GM20431 (cell line): ENCODE results near the gene ABCG4.
"Not testable (repeated sequence)": the region's sequence is repeated elsewhere in the genome, so short reads cannot be mapped to it uniquely, and the experiment has no call there.

Source experiments
- in situ Hi-C: fragments of 300-500 bp; cut with MseI, MboI; formaldehyde crosslinking; loops from one replicate; pipeline ENCODE4 v1.15.0; 2020; ENCODE audit warnings: low sequenced_read_pairs; ENCODE audit not compliant: unreplicated experiment

ABCG4 gene

DNA sequence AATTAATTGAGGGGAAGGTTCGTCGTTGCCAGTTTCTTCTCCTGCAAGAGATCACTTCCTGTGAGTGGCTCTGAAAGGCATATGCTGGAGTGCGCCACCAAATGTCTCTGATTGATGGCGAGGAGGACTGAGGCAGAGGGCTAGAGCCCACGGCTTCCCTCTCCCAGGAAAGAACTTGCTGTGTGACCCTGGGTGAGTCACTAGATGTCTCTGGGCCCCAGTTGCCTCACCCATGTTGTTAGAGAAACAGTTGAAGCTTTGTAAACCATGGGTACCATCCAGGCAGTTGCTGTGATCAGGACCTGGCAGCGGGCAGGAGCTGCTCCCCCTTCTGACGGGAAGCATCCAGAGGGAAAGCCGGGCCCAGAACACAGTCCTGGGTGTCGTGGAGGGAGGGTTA, 3.2 kb downstream of the ABCG4 start:
- in situ Hi-C loops: no loop called here

DNA sequence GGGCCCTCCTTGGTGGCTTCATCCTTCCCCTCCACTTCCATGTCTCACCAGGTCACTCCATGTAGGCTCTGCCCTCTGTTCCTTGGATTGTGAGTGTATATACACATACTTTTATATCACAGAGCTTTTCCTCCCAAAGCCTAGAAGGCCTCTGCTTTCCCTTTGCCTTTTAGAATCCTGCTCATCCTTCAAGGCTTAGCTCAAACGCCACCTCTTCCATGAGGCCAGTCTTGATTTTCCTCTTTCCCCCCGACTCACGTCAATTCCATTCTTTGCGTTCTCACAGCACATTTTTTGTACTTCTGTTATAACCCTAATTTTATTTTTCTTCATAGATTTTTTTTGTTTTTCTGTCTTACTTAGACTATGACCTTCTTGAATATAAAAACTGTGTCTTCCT, 3.8 kb downstream of the ABCG4 start:
- in situ Hi-C loops: no loop called here

DNA sequence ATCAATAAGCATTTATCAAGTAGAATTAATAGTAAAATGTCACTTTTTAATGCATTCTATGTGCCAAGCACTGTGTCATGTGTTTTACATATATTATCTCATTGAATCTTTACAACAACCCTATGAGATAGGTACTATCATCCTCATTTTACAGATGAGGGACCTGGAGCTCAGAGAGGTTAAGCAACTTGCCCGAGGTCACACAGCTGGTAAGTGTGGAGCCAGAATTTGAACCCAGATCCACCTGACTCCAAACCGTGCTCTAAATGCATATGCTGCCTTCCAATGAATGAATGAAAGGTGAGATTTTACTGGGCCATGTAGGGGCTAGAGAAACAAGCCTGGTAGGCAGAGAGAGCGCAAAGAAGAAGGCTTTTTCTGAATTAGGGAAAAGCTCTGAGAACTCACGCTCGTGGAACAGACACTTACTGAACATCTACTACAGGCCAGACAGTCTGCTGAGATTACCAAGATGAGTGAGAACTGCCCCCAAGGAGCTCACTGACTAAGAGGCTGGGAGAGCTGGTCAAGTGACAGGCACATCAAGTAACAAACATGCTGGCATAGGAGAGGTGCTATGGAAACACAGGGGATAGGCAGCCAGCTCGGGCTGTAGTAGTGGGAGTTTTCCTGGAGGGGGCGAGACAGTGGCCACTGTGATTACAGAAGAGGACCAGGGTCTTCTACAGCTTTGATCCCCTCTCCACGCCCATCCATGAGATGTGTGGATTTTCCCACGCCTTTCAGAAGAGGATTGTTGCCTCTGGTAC, 4.4 kb downstream of the ABCG4 start:
- in situ Hi-C loops: no loop called here

DNA sequence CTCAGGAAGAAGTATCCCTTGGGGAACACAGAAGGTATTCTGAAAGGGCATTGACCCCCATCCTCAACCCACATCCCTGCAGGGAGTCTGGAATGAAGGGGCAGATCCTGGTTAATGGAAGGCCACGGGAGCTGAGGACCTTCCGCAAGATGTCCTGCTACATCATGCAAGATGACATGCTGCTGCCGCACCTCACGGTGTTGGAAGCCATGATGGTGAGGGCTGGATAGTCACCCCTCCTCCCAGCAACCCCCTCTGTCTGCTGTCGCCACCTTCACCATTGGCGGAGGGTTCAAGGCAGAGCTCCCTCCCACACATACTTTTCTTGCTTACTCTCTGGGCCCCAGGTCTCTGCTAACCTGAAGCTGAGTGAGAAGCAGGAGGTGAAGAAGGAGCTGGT, 5.3 kb downstream of the ABCG4 start:
- in situ Hi-C loops: no loop called here

DNA sequence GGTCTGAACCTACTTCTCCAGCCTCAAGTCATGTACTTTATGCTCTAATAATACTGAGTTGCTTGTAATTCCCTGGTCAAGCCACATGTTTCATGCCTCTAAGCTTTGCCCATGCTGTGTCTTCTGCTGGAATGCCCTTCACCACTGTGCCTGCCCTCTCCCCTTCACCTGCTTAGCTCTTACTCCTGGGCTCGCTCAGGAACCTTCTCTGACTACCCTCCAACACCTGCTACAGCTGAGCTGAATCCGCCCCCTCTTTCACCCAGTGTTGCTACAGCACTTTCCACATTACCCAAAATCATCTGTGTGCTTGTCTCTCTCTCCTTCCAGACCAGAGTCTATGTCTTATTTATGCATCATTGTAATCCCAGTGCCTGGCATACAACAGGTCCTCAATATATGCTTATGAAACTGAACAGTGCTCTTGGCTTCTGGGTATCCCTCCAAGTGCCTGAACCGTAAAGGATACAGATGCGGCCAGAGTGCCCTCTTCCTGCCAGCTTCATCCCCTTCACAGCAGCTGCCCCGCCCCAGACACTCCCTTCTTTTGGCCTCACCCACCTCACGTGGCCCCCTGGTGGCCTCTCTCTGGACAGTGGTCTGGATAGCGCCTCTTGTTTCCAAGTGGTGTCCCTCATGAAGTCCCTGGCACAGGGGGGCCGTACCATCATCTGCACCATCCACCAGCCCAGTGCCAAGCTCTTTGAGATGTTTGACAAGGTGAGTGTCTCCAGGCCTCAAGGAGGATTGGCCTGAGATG, 7.1 kb downstream of the ABCG4 start:
- in situ Hi-C loops: no loop called here

DNA sequence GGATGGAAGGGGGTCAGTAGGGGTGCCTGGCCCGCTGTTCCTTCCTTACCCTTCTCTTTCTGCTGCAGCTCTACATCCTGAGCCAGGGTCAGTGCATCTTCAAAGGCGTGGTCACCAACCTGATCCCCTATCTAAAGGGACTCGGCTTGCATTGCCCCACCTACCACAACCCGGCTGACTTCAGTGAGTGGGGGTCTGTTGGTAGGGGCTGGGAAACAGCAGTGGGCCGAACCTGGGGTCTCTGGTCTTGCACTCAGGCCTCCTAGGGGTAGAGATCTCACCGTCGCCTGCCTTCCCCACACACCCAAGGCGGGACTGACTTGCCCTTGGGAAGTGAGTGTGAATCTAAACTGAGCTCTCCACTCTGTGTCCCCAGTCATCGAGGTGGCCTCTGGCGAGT, 7.6 kb downstream of the ABCG4 start:
- in situ Hi-C loops: no loop called here

DNA sequence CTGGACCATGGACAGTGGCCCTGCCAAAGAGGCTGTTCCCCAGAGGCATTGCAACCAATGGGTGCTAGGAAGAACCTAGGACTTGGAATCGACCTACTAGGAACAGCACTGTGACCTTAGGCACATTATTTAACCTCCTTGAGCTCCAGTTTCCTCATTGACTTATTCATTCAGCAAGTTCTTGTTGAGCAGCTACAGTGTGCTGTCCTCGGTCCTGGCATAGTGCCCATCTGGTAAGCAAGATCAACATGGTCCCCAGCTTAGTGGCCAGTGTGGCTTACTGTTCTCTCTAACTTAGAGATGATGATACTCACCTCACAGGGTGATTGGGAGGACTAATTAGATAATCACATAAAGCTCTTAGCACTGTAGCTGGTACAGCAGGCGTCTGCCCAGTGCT, 8.2 kb downstream of the ABCG4 start:
- in situ Hi-C loops: no loop called here

DNA sequence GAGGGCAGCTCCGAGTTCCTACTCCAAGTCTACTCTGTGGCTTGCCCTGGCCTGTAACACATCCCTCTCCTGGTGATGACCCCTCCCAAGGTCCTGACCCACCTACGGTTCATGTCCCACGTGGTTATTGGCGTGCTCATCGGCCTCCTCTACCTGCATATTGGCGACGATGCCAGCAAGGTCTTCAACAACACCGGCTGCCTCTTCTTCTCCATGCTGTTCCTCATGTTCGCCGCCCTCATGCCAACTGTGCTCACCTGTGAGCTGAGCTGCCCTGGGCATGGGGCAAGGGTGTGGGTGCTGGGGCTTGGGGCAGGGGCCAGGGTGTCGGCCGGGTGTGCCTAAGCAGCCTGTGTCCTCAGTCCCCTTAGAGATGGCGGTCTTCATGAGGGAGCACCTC, 9.6 kb downstream of the ABCG4 start:
- in situ Hi-C loops: no loop called here

DNA sequence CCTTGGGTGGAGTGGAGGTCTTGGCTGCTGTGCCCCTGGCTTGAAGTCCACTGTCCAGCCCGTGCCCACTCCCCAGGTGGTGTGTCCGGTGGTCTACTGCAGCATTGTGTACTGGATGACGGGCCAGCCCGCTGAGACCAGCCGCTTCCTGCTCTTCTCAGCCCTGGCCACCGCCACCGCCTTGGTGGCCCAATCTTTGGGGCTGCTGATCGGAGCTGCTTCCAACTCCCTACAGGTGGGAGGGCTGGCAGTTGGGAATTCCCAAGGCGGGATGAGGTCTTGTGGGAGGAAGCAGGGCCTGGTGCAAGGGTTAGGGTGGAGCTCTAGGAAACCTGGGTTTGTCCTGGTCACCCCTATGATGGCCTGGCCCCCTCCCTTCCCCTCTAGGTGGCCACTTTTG, 11.3 kb downstream of the ABCG4 start:
- in situ Hi-C loops: no loop called here

DNA sequence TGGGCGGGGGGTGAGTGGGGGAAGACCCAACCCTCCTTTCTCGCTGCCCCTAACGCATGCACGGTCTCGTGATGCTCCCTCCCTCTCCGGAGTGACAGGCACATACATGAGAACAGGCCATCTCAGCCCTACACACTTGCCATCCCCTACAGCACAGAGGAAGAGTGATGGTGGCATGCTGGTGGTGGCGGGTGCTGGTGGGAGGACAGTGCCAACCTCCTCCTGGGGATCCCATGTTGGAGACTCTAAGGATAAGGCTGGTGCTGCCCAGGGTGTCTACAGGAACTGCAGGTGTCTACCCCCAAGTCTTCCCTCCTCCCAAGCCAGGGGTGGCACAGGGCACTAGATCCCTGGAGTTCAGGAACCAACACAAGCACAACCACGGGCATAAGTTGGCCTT, 13.0 kb downstream of the ABCG4 start:
- in situ Hi-C loops: no loop called here

DNA sequence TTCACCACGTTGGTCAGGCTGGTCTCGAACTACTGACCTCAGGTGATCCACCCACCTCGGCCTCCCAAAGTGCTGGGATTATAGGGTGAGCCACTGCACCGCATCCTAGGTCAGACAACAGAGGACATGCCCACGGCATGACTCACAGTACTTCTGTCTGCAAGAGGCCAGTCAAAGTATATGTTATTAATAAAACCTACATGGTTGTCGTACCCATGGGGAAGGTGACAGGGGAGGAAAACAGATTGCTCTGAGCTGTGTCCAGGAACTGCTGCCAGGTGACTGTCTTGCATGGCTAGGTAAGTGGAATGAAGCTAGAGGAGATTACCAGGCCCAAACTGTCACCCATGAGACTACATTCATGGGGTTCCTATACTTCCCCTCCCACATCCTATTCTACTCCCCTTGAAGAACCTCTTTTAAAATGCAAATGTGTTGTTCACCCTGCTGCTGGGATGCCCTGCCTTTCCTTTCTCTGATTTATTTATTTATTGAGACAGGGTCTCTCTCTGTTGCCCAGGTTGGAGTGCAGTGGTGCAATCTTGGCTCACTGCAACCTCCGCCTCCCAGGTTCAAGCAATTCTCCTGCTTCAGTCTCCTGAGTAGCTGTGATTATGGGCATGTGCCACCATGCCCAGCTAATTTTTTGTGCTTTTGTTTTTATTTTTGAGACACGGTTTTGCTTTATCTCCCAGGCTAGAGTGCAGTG, 17.7 kb downstream of the ABCG4 start:
- in situ Hi-C loops: no loop called here

DNA sequence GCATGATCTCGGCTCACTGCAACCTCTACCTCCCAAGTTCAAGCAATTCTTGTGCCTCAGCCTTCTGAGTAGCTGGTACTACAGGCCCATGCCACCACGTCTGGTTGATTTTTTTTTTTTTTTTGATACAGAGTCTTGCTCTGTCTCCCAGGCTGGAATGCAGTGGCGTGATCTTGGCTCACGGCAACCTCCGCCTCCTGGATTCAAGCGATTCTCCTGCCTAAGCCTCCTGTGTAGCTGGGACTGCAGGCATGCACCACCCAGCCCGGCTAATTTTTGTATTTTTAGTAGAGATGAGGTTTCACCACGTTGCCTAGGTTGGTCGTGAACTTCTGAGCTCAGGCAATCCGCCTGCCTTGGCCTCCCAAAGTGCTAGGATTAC, 18.2 kb downstream of the ABCG4 start:
- in situ Hi-C loops: not testable (repeated sequence)

DNA sequence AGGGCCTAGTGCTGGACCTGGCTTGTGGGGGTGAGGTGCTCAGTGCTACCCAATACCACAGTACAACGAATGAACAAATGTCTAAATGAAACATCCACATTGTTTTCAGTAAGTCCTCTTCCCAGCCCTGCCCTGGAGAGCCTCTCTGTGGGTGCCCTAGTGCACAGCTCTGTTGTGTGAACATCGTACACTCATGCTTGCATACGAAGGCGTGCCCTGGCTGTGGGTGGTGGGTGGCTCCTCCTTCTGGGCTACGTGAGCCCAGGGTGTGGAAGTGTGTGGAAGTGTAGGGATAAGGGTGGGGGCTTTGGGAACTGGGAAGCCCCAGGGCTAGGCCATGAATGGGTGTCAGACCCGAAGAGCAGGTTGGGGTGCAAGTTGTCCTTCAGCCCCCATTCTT, 19.1 kb downstream of the ABCG4 start:
- in situ Hi-C loops: no loop called here

DNA sequence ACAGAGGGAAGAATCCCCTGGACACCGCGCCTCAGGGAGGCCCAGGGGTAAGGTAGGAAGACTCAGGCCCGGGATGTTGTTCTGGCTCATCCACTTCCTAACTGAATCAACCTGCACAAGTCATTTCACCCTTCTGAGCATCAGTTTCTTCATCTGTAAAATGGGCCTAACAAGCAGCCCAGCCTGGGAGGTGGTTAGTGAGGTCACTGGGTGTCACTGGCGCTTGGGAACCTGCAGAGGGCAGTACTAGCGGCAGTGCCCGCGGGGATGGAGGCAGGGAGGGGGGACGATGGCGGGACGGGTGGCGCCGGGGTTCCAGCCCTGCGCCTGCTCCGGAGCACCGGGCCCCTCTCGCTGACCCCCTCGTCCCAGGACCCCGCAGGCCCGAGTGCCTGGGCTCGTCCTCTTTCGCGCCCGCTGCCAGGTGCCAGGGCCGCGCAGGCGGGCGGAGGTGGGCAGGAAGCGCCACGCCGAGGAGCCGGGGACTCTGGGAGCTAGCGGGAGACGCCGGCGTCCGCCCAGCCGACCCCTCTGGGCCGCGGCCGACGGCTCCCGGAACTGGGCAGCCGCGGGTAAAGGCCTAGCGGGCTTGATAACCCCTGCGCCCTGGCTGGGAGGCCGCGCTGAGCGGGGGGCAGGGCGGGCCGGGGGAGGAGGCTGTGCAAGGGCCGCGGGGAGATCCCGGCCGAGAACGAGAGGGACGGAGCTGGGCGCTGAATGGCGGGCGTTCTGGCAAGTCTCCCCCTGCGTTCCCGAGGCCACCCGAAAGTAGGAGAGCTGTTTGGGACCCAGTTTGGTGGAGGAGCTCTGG, 19.8 kb downstream of the ABCG4 start, which contains the start of gene NLRX1:
Gene NLRX1 (plus strand): TSS at position 255 of the 811 bp plus-strand sequence. CDS start 2,679 bp downstream, outside the sequence.
- in situ Hi-C loops: no loop called here

DNA sequence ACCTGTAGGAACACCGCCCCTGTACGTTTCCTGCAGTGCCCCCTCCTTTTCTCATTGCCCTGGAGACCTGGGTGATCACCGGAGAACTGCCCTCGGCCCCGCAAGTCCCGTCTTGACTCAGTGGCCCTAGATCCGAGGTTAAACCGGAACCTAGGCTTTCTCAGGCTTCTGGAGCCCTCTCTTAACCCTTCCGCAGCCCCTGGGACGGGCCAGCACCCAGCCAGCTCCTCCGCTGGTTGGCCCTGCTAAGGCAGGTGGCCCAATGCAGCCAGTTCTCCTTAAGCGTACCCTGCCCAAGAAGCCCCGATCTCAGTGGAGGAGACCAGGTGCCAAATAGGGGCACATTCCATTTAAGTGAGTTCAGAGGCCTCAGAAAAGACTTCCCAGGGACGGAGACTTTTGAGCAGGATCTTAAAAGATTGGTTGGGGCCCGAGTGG, 20.4 kb downstream of the ABCG4 start:
- in situ Hi-C loops: no loop called here

DNA sequence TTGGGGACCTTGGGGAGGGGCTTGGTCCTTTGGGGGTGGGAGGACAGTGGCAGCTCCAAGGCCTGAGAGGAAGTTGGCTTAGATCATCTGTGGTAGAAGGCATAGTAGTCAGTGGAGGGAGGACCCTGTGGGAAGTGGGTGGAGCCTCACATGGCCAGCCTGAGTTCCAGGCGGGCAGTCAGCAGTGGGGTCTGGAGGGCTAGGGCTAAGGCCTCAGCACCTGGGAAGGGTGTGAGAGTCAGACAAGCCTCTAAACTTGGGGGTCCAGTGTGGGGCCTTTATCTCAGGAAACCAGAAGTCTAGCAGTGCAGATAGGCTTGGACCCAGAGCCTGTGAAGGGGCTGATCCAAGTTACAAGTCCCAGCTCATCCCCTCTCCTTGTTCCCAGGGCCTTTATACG, 23.7 kb downstream of the ABCG4 start:
- in situ Hi-C loops: no loop called here

DNA sequence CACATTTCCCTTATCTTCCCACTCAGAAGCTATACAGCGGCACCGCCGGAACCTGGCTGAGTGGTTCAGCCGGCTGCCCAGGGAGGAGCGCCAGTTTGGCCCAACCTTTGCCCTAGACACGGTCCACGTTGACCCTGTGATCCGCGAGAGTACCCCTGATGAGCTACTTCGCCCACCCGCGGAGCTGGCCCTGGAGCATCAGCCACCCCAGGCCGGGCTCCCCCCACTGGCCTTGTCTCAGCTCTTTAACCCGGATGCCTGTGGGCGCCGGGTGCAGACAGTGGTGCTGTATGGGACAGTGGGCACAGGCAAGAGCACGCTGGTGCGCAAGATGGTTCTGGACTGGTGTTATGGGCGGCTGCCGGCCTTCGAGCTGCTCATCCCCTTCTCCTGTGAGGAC, 24.6 kb downstream of the ABCG4 start:
- in situ Hi-C loops: no loop called here

DNA sequence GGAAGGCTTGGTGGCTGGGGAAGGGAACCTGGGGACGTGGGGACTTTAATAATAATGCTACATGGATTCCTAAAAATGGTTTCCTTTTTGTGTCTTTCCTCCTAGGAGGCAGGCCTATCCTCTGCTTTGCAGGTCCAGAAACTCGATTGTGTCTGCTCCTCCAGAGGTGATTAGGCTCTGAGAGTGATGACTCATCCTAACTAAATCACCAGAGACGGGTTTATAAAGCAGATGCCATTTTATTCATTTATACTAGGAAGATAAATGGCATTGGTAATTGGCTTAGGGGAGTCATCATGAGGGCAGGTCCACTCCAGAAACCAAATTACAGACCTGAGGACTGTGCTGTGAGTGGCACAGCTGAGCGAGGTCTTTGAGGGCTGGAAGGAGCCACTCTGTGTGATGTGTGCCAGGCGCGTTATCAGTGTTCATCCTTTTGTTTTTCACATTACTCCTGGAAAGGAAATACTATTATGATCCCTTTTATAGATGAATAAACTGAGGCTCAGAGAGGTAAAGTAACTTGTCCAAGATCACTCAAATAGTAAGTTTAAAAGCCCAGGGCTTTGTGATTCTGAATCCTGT, 26.7 kb downstream of the ABCG4 start:
- in situ Hi-C loops: no loop called here

DNA sequence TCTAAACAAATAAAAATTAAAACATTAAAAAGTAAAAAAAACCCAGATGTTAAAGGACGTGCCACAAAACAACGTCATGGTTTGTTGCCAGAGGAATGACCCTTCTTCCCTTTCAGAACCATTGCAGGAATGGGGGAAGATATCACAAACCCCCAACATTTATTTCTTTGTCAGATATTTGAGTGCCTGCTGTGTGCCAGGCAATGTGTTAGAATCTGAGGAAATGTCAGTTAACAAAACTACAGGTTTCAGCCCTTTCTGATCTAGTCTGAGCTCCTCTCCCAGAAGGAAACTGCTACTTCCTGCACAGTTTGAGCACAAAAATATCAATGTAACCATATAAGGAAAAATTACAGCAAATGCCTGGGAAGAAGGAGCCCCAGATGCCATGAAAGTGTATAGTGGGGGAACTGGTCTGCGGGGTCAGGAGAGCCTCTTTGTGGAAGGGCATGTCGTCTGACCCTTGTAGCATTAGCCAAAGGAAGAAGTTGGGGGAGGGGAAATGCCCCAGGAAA, 29.4 kb downstream of the ABCG4 start:
- in situ Hi-C loops: no loop called here

DNA sequence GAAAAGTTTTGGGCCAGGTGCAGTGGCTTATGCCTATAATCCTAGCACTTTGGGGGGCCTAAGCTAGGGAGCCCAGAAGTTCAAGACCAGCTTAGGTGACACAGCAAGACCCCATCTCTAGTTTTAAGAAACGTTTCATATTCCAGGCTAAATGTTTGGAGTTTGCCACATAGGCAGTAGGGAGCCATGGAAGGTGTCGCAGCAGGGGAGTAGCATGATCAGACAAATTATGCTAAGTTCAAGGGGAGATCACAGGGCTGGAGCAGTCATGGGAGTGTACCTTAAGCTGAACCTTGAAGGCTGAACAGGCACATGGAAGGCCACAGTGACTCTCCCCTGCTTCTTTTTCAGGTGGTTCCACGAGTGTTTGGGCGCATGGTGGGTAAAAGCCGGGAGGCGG, 30.5 kb downstream of the ABCG4 start:
- in situ Hi-C loops: no loop called here
